K562 (cell line): ENCODE data around the gene PRKD2. TPM values are rescaled to one million over a fixed set of nuclear protein-coding genes. Genes with fewer than 3 reads are reported as not detected.

Experiments
- ATAC-seq: fragments of 200-7000 bp; cut with Tn5 transposase; 3 replicates; pipeline ENCODE4 v1.9.1; 2020; ENCODE audit warnings: moderate library complexity
- BruUV-seq: library from RNA; stranded (reverse); fragments of 400-500 nt; replicated peaks from 2 replicates; lab custom pipeline; 2021; lab: Mats Ljungman, UMichigan
- CTCF ChIA-PET: fragments of 300-600 bp; formaldehyde crosslinking; extraction: SDS; loops from one replicate; lab custom pipeline; 2021; ENCODE audit warnings: low intra/inter-chr PET ratio; lab: Yijun Ruan, JAX
- POLR2A ChIA-PET: fragments of 300-600, 350-650 bp; sonication (Branson Sonifier 250); formaldehyde crosslinking; extraction: SDS; loops from one replicate; lab custom pipeline; 2021; ENCODE audit warnings: antibody characterized with exemption, inconsistent platforms; lab: Yijun Ruan, JAX
- DNase-seq, 4 experiments: peaks; one replicate each; pipeline versions ENCODE4 v3.0.0 to v3.0.0-alpha.2; 2011 to 2018; ENCODE audit warnings: low spot score in 3 of 4, mixed read lengths in 3 of 4; ENCODE audit errors: extremely low read depth in 1 of 4
- FAIRE-seq: peaks from 2 replicates; lab custom pipeline; 2011; peaks lifted over from hg19 to GRCh38; lab: Jason Lieb, UNC
- H2AFZ ChIP-seq: 2 replicates; pipeline ENCODE4 v1.6.0; 2011; ENCODE audit warnings: low read depth, low read length, control low read depth, inconsistent platforms
- H3K27ac ChIP-seq: fragments of 200-600 bp; 3 replicates; pipeline ENCODE4 v1.8.0; 2011; ENCODE audit warnings: low read depth, mild to moderate bottlenecking, control low read depth, inconsistent platforms, low read length, moderate library complexity, mixed read lengths; ENCODE audit errors: extremely low read depth
- H3K27me3 ChIP-seq, 2 experiments: fragments of 300-600 bp in 1 of 2; 2 replicates in 1 of 2; 3 replicates in 1 of 2; pipeline versions ENCODE4 v1.6.0 to v1.8.0; 2011; ENCODE audit warnings: inconsistent platforms in 2 of 2, low read length in 2 of 2, mild to moderate bottlenecking in 1 of 2, mixed read lengths in 1 of 2, moderate library complexity in 1 of 2; ENCODE audit not compliant: control insufficient read depth in 2 of 2, insufficient read depth in 2 of 2
- H3K36me3 ChIP-seq: fragments of 300-600 bp; 3 replicates; pipeline ENCODE4 v1.8.0; 2011; ENCODE audit warnings: mild to moderate bottlenecking, low read length, inconsistent platforms; ENCODE audit not compliant: control insufficient read depth, insufficient read depth
- H3K4me1 ChIP-seq, 2 experiments: fragments of 200-600 bp in 1 of 2; replicated peaks in 1 of 2; 2 replicates in 1 of 2; 3 replicates in 1 of 2; pipeline versions ENCODE4 v1.5.1 to v1.8.0; 2011; ENCODE audit warnings: inconsistent platforms in 2 of 2, low read length in 2 of 2, mild to moderate bottlenecking in 1 of 2, mixed read lengths in 1 of 2, moderate library complexity in 1 of 2; ENCODE audit not compliant: control insufficient read depth in 2 of 2, insufficient read depth in 2 of 2
- H3K4me2 ChIP-seq: 2 replicates; pipeline ENCODE4 v1.6.1; 2011; ENCODE audit warnings: low read length, control low read depth, inconsistent platforms, mixed read lengths; ENCODE audit not compliant: insufficient read depth
- H3K4me3 ChIP-seq: fragments of 200-600 bp; sonication (generic), shearing (Covaris generic); 2 replicates; pipeline ENCODE4 v1.5.1; 2016; ENCODE audit warnings: control low read depth, inconsistent platforms
- H3K79me2 ChIP-seq: fragments of 200-600 bp; 3 replicates; pipeline ENCODE4 v1.8.0; 2011; ENCODE audit warnings: low read length, inconsistent platforms; ENCODE audit not compliant: control insufficient read depth, insufficient read depth
- H3K9ac ChIP-seq, 2 experiments: 2 replicates each; pipeline versions ENCODE4 v1.6.0 to v1.6.1; 2011; ENCODE audit warnings: low read depth in 2 of 2, low read length in 2 of 2, control low read depth in 1 of 2, inconsistent platforms in 1 of 2, mild to moderate bottlenecking in 1 of 2, mixed read lengths in 1 of 2; ENCODE audit not compliant: insufficient read depth in 1 of 2
- H3K9me1 ChIP-seq: one replicate; pipeline ENCODE4 v1.6.0; 2011; ENCODE audit warnings: inconsistent platforms, mild to moderate bottlenecking, low read length, moderate library complexity; ENCODE audit not compliant: control insufficient read depth, insufficient read depth
- H3K9me3 ChIP-seq: replicated peaks from 2 replicates; pipeline ENCODE4 v1.5.1; 2011; ENCODE audit warnings: low read depth, low read length, inconsistent platforms; ENCODE audit not compliant: control insufficient read depth, insufficient read depth
- H4K20me1 ChIP-seq: replicated peaks from 2 replicates; pipeline ENCODE4 v1.6.1; 2011; ENCODE audit warnings: low read length, inconsistent platforms, mixed read lengths; ENCODE audit not compliant: control insufficient read depth, insufficient read depth
- CTCF ChIP-seq, 3 experiments: IDR thresholded peaks in 2 of 3; conservative IDR thresholded peaks in 1 of 3; 2 replicates each; pipeline ENCODE4 v1.5.1; 2011 to 2012; ENCODE audit warnings: low read length in 3 of 3, mild to moderate bottlenecking in 3 of 3, control low read depth in 2 of 3, improper control_type of control experiment in 1 of 3, inconsistent platforms in 1 of 3, low read depth in 1 of 3, mixed read lengths in 1 of 3, moderate library complexity in 1 of 3; ENCODE audit not compliant: insufficient read depth in 2 of 3
- HES1 ChIP-seq: fragments of 450-650 bp; IDR thresholded peaks from 2 replicates; pipeline ENCODE4 v1.6.1; 2016; ENCODE audit warnings: low read depth, mild to moderate bottlenecking, moderate library complexity
- RBM14 ChIP-seq: fragments of 200-400 bp; formaldehyde crosslinking; IDR thresholded peaks from 2 replicates; pipeline ENCODE4 v1.6.1; 2018; ENCODE audit warnings: low read depth, mild to moderate bottlenecking, low read length, moderate library complexity, borderline replicate concordance; ENCODE audit not compliant: insufficient read depth
- RBM22 ChIP-seq: fragments of 200-400 bp; formaldehyde crosslinking; IDR thresholded peaks from 2 replicates; pipeline ENCODE4 v1.6.1; 2018; ENCODE audit warnings: low read length, low read depth; ENCODE audit not compliant: poor library complexity, severe bottlenecking
- WGBS: fragments of 100-300 bp; shearing (Covaris generic); methylation state at CpG from one replicate; pipeline ENCODE4 v1.1.6; 2016; ENCODE audit warnings: low coverage, mixed read lengths; ENCODE audit not compliant: insufficient coverage; ENCODE audit errors: missing lambda C conversion rate; 5-methylcytosine and 5-hydroxymethylcytosine counted together
- in situ Hi-C: fragments of 300-500 bp; cut with MboI; formaldehyde crosslinking; loops from 4 replicates; pipeline ENCODE4 v1.15.0; 2018; ENCODE audit warnings: inconsistent platforms, mixed read lengths
- intact Hi-C: fragments of 100-400 bp; cut with micrococcal nuclease; formaldehyde crosslinking; loops from 2 replicates; pipeline ENCODE4 v1.14.2; 2022
- polyA plus RNA-seq, 8 experiments: library from polyadenylated mRNA; depleted of rRNA in 4 of 8; stranded (reverse) in 5 of 8; unstranded in 3 of 8; fragments of >200 nt; fragmentation: Nextera tagmentation in 2 of 8; fragmentation: Illumina TruSeq in 1 of 8; extraction: Ambion mirVana in 2 of 8; extraction: Trizol in 1 of 8; gene quantifications; 2 replicates each; pipeline versions ENCODE4 v1.2.1 to v1.2.3, GENCODE V29; 2011 to 2014; ENCODE audit warnings: inconsistent platforms in 1 of 8, missing spikeins in 1 of 8
- total RNA-seq, 7 experiments: library from RNA; depleted of rRNA in 6 of 7; stranded (reverse); fragments of >200 nt in 6 of 7; fragmentation: Illumina TruSeq in 2 of 7; extraction: Trizol in 2 of 7; gene quantifications; 2 replicates each; pipeline versions ENCODE4 v1.2.1 to v1.2.3, GENCODE V29; 2011 to 2021; ENCODE audit warnings: low replicate concordance in 1 of 7

The PRKD2 gene
- total and polyA plus RNA-seq, 9 of the 15 experiments (the other 6 are each of a cell fraction or from before 2014, with no cell fraction given) = 1.8 to 60.0 (median 15.0) TPM

- Histone ChIP-seq H3K36me3 (peaks cover 98% of the 10 kb centered on the region; the same call in 2 of the 3 replicates), H3K9me3 (no peaks in the 10 kb centered on the region), H3K4me1 (peaks cover 2 to 61% of the 10 kb centered on the region in 2 experiments; a peak in 3 of 5 replicates), H3K9me1 (peaks cover 4% of the 10 kb centered on the region)
- intact Hi-C loops = no loop called here
- ATAC-seq = no peak
- BruUV-seq = no TSS peak
- TF ChIP-seq HES1 (no peak), RBM14 (no peak), RBM22 (peak; percentile 92), CTCF (IDR thresholded peaks at IDR 0.05 in 2 of 3, conservative IDR thresholded peaks at IDR 0.05 in 1 of 3; ENCODE audit: insufficient read depth in 2 of 3, low read depth in 1 of 3, low read length in 3 of 3) (no peak)
- TF ChIP-seq, all 486 proteins: peak for 1
- H3K4me3 ChIP-seq = no peak overlapping the region
- peak overlapping the region in 1 of 2 experiments; percentile 57; a peak in 1 of 4 replicates for H3K9ac ChIP-seq
- no peaks in the 10 kb centered on the region for H3K27me3 ChIP-seq
- H2AFZ ChIP-seq = no peak overlapping the region
- peaks cover 15% of the 10 kb centered on the region for H3K79me2 ChIP-seq
- DNase-seq (no peak), FAIRE-seq (no peak)
- no peak overlapping the region for H3K4me2 ChIP-seq
- peaks cover 17% of the 10 kb centered on the region for H4K20me1 ChIP-seq
- in situ Hi-C loops = no loop called here
- no peak overlapping the region for H3K27ac ChIP-seq
- POLR2A ChIA-PET = interaction anchor here (0.7 to 1.2 kb wide), 2 partner anchors 10 to 12 kb away, joined by 3 to 5 read pairs; no protein-coding TSS in a partner anchor
- CTCF ChIA-PET = no interaction called here
- 97% methylated on average over 20 of the region's 20 CpGs for WGBS
These were observed 7.6 kb upstream of the PRKD2 start for GRCh38 chr19:46724468-46724867.
